Mesenteric fat pad (tissue), 1 donor: ENCODE results near the gene TMEM52B. TPM values are rescaled to one million over a fixed set of nuclear protein-coding genes. Genes with fewer than 3 reads are reported as not detected.

Experiments used
- DNase-seq: peaks from one replicate; pipeline ENCODE4 v3.0.0-alpha.2; 2020; ENCODE audit warnings: low spot score
- long read RNA-seq: library from polyadenylated mRNA; unstranded; transcript quantifications from one replicate; pipeline ENCODE4 v2.0.0, GENCODE V29; 2020
- total RNA-seq: library from RNA; stranded (reverse); fragmentation: NEBNext Ultra II Directional; extraction: Animal tissue kit (Norgen Biotek cat#: 25700); gene quantifications from one replicate; pipeline ENCODE4 v1.2.1, GENCODE V29; 2021
- donor health status: DM: yes; HTN: yes; CAD: no.

The TMEM52B gene
- total RNA-seq, result not detected
- long read RNA-seq, partial matches to known transcripts, result 0 of 2 reads
- long read RNA-seq, other reads (novel, unspliced or antisense), result 0 of 2 reads

GRCh38 chr12:10178821-10179220 is at the start of gene TMEM52B:
Gene TMEM52B (plus strand): TSS chr12:10179032. CDS start chr12:10179575, 543 bp downstream.
- no peak for DNase-seq

- DNase-seq, result no peak
These were observed 48.8 kb upstream of the TMEM52B start, which contains the start of gene CLEC7A for GRCh38 chr12:10130042-10130441. Gene CLEC7A (minus strand): TSS chr12:10130199. CDS start chr12:10130082, 117 bp downstream.

GRCh38 chr12:10131111-10131690 is 47.6 kb upstream of the TMEM52B start:
- DNase-seq, result no peak

- DNase-seq, result no peak
These were observed 45.9 kb upstream of the TMEM52B start for GRCh38 chr12:10132850-10133370.

- no peak for DNase-seq
These were observed 43.7 kb upstream of the TMEM52B start for GRCh38 chr12:10135126-10135525.

GRCh38 chr12:10136637-10137205 is 42.1 kb upstream of the TMEM52B start:
- DNase-seq, result no peak

- no peak for DNase-seq
These were observed 38.8 kb upstream of the TMEM52B start for GRCh38 chr12:10140001-10140400.

- DNase-seq, result no peak
These were observed 35.7 kb upstream of the TMEM52B start for GRCh38 chr12:10142976-10143589.

GRCh38 chr12:10147714-10148403 is 31.0 kb upstream of the TMEM52B start:
- no peak for DNase-seq

- no peak for DNase-seq
These were observed 27.2 kb upstream of the TMEM52B start for GRCh38 chr12:10151621-10152020.

- DNase-seq, result peak; percentile 91
These were observed 25.3 kb upstream of the TMEM52B start for GRCh38 chr12:10153271-10154144.

GRCh38 chr12:10154145-10154496 is 24.7 kb upstream of the TMEM52B start:
- DNase-seq, result no peak

- no peak for DNase-seq
These were observed 22.9 kb upstream of the TMEM52B start for GRCh38 chr12:10155966-10156365.

GRCh38 chr12:10158406-10158805 is 20.4 kb upstream of the TMEM52B start:
- DNase-seq, result no peak

- DNase-seq, result no peak
These were observed 19.6 kb upstream of the TMEM52B start for GRCh38 chr12:10159280-10159679.

- no peak for DNase-seq
These were observed 18.0 kb upstream of the TMEM52B start for GRCh38 chr12:10160617-10161385.

GRCh38 chr12:10163084-10163483 is 15.7 kb upstream of the TMEM52B start:
- DNase-seq, result no peak

GRCh38 chr12:10165421-10165820 is 13.4 kb upstream of the TMEM52B start:
- DNase-seq, result no peak

- DNase-seq, result no peak
These were observed 11.2 kb upstream of the TMEM52B start for GRCh38 chr12:10167599-10167998.

GRCh38 chr12:10169104-10169503 is 9.7 kb upstream of the TMEM52B start:
- DNase-seq, result no peak
